Activated CD4-positive, alpha-beta T cell treated with anti-CD3 and anti-CD28 coated beads, Interleukin-2, amount 10 ng/mL, durations not matched to agents 24 days and 14 days (primary cell): ENCODE data around the gene CEP170B. TPM values are rescaled to one million over a fixed set of nuclear protein-coding genes. Genes with fewer than 3 reads are reported as not detected.

ENCODE experiments used
- DNase-seq: peaks from one replicate; pipeline ENCODE4 v3.0.0; 2022
- H3K27ac Mint-ChIP-seq: one replicate; pipeline ENCODE4 v1.8.0; 2022; ENCODE audit warnings: mild to moderate bottlenecking, mixed read lengths
- H3K27me3 Mint-ChIP-seq: one replicate; pipeline ENCODE4 v1.8.0; 2022; ENCODE audit warnings: mixed read lengths
- H3K36me3 Mint-ChIP-seq: one replicate; pipeline ENCODE4 v1.8.0; 2022; ENCODE audit warnings: low read depth, mild to moderate bottlenecking, mixed read lengths
- H3K4me1 Mint-ChIP-seq: one replicate; pipeline ENCODE4 v1.8.0; 2021; ENCODE audit warnings: mixed read lengths
- H3K4me3 Mint-ChIP-seq: one replicate; pipeline ENCODE4 v1.8.0; 2022; ENCODE audit warnings: mild to moderate bottlenecking, moderate library complexity, mixed read lengths
- H3K9me3 Mint-ChIP-seq: one replicate; pipeline ENCODE4 v1.8.0; 2021; ENCODE audit warnings: mixed read lengths
- intact Hi-C: fragments of 100-400 bp; cut with micrococcal nuclease; formaldehyde crosslinking; loops from one replicate; pipeline ENCODE4 v1.15.1; 2023
- total RNA-seq: library from RNA; stranded (reverse); gene quantifications from 2 replicates; pipeline ENCODE4 v1.2.3, GENCODE V29; 2022

CEP170B gene
- total RNA-seq, 1 donor from 2014 or later: 9.0 TPM

DNA sequence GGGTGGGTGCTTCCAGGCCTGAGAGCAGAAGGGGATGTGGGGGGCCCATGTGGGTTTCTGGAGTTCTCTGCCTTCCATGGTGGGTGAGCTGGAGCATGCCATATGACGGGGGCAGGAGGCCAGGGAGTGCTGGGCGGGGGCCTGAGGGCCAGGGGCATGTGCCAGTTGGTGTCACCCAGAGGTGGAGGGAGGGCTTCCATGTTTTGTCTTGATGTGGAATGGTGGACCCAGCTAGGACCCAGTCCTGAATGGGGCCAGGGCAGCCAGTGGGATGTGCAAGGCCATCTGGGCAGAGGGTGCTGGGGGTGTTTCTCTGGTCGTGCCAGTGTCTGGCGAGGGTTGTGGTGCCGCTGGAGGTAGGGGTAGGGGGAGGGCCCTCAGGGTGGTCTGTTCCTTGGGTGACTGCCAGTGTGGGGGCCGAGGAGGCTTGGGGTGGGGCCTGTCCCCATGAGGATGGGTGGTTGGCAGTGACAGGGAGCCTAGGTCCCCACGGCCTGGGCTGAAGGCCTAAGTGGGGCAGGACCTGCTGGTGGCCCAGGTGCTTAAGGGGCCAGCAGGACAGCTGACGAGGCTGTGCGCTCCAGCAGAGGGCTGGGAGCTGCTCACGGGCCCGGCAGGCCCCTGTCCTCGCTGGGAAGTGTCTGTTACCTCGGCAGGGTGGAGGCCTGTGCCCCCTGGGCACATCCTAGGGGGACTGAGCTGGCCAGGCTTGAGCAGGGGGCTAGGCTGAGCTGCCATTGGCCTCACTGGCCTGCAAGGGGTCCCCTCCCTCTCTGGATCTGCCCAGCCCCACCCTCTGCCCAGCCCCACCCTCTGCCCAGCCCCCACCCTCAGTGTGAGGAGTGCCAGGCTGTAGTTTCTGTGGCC lies 26.8 kb downstream of the CEP170B start:
- Mint-ChIP-seq H3K4me3 (no peak overlapping the region), H3K36me3 (no peaks in the 10 kb centered on the region), H3K4me1 (peaks cover 3% of the 10 kb centered on the region), H3K27me3 (no peaks in the 10 kb centered on the region), H3K27ac (no peak overlapping the region), H3K9me3 (peaks cover 3% of the 10 kb centered on the region)
- no peak for DNase-seq
- intact Hi-C loops: no loop called here

DNA sequence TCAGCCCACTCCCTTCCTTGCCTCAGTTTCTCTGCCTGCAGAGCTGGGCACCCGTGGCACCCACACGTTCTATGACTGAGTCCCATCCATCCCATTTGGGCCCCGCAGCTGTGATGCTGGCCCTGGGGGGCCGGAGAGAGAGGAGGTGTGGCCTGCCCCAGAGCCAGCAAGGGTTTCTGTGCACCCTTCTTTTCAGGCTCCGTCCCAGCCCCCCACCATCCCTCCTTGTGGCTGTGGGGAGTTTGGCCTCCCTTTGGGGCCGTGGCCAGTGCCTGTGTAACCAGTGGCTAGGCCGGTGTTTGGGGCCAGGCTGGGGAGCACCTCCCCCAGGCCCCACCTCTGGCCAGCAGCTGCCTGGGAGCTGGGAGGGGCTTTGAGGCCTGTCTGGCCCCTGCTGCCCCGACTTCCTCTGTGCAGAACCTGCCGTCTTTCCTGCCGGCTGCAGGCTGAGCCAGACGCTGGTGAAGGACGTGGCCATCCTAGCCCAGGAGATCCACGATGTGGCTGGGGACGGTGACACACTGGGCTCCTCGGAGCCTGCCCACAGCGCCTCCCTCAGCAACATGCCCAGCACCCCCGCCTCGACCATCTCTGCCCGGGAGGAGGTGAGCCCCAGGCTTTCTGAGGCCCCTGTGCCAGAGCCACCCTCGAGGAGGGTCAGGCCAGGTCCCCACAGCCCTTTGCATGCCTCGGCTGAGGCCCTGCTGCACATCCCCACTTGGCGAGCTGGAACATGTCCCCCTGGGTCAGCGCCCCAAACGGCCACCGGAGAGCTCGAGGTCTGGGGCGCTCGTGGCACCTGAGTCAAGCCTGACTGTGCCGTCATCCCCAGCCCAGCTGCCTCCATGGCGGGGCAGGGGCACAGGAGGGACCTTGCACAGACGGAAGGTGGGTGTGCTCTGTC lies 27.7 kb downstream of the CEP170B start:
- no peak overlapping the region for H3K27ac Mint-ChIP-seq
- peaks cover 3% of the 10 kb centered on the region for H3K9me3 Mint-ChIP-seq
- H3K36me3 Mint-ChIP-seq: no peaks in the 10 kb centered on the region
- no peak overlapping the region for H3K4me3 Mint-ChIP-seq
- no peaks in the 10 kb centered on the region for H3K27me3 Mint-ChIP-seq
- peaks cover 3% of the 10 kb centered on the region for H3K4me1 Mint-ChIP-seq
- DNase-seq: no peak
- intact Hi-C loops: no loop called here

DNA sequence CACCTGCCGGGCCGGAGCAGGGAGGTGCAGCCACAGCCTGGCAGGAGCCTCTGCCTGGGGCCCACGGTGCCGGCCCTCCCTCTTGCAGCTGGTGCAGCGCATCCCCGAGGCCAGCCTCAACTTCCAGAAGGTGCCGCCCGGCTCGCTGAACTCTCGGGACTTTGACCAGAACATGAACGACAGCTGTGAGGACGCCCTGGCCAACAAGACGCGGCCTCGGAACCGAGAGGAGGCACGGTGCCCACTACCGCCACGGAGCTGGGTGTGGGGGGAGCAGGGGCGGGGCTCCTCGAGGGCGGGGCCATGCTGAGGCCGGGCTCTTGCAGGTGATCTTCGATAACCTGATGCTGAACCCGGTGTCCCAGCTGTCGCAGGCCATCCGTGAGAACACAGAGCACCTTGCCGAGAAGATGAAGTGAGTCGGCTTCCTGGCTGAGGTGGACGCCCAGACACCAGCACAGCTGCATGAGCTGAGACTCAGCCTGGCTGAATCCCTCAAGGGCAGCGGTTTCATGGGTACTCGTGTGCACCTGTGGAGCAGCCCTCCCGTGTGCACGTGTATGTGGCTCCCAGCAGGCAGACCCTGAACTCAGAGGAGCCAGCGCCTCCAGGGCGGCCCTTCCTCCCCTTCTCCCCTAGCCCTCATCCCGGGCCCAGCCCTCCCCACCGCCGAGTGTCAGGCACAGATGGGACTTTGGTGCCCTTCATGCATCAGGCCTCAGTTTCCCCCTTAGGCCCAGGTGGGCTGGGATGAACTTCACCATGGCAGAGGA lies 28.6 kb downstream of the CEP170B start:
- Mint-ChIP-seq H3K27me3 (no peaks in the 10 kb centered on the region), H3K27ac (no peak overlapping the region), H3K4me1 (peaks cover 3% of the 10 kb centered on the region), H3K9me3 (peaks cover 3% of the 10 kb centered on the region), H3K36me3 (no peaks in the 10 kb centered on the region), H3K4me3 (no peak overlapping the region)
- intact Hi-C loops: no loop called here
- no peak for DNase-seq

DNA sequence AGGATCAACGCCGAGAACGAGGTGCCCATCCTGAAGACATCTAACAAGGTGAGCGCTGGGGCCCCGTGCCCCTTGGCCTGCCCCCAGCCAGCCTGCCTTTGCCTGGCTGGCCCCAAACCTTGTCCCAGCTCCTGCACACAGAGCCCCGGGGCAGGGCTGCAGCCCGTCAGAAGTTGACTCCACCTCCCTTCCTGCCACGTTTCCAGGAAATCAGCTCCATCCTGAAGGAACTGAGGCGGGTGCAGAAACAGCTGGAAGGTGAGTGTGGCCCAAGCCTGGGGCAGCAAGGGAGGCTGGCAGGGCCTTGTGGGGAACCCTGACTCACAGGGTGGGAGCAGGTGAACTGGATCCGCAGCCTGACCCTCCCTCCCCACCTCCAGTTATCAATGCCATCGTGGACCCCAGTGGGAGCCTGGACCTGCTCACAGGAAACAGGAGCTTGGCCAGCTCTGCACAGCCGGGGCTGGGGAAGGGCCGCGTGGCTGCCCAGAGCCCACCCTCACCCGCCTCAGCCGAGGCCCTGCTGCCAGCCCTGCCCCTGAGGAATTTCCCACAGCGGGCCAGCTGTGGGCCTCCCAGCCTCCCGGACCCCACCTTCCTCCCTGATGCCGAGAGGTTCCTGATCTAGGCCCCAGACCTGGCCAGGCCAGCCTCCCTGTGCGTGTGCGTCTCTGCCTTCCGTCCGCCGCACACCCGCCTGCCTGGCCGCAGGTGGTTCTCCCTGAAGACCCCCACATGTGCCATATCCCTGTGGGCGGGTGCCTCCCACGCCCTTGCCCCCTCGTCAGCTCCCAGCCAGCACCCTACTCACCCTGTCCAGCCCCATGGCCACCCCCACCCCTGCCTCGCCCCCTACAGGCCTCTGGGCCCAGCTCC lies 29.5 kb downstream of the CEP170B start:
- Mint-ChIP-seq H3K36me3 (no peaks in the 10 kb centered on the region), H3K4me3 (no peak overlapping the region), H3K9me3 (peaks cover 2% of the 10 kb centered on the region), H3K27me3 (no peaks in the 10 kb centered on the region), H3K4me1 (peaks cover 3% of the 10 kb centered on the region), H3K27ac (no peak overlapping the region)
- intact Hi-C loops: no loop called here
- no peak for DNase-seq

DNA sequence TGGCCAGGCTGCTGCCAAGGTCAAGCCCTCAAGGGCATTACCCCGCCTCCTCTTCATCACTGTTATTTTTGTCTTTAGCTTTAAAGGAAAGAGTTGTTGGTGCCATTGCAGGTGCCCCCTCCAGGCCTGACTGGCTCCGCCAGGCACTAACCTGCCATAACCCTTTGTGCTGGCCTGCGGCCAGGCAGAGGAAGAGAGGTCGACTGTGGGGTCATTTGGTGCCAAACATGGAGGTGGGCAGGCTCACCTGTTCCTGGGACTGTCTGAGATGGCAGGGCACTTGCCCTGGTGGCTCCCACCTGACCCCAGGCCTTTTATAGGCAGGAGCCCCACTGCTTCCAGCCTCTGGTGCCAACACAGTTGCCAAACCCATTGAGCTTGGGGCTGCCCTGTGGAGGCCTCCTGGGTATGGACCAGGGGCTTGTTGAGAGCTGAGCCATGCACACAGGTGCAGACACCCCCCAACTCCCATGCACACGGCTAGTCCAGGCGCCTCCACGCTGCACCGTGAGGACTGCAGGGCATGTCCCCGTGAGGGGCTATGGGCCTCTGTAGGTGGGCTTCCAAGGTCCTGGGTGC lies 30.2 kb downstream of the CEP170B start:
- no peaks in the 10 kb centered on the region for H3K27me3 Mint-ChIP-seq
- H3K9me3 Mint-ChIP-seq: no peaks in the 10 kb centered on the region
- no peak overlapping the region for H3K27ac Mint-ChIP-seq
- H3K4me1 Mint-ChIP-seq: peaks cover 3% of the 10 kb centered on the region
- H3K36me3 Mint-ChIP-seq: no peaks in the 10 kb centered on the region
- no peak for DNase-seq
- no peak overlapping the region for H3K4me3 Mint-ChIP-seq
- intact Hi-C loops: no loop called here

DNA sequence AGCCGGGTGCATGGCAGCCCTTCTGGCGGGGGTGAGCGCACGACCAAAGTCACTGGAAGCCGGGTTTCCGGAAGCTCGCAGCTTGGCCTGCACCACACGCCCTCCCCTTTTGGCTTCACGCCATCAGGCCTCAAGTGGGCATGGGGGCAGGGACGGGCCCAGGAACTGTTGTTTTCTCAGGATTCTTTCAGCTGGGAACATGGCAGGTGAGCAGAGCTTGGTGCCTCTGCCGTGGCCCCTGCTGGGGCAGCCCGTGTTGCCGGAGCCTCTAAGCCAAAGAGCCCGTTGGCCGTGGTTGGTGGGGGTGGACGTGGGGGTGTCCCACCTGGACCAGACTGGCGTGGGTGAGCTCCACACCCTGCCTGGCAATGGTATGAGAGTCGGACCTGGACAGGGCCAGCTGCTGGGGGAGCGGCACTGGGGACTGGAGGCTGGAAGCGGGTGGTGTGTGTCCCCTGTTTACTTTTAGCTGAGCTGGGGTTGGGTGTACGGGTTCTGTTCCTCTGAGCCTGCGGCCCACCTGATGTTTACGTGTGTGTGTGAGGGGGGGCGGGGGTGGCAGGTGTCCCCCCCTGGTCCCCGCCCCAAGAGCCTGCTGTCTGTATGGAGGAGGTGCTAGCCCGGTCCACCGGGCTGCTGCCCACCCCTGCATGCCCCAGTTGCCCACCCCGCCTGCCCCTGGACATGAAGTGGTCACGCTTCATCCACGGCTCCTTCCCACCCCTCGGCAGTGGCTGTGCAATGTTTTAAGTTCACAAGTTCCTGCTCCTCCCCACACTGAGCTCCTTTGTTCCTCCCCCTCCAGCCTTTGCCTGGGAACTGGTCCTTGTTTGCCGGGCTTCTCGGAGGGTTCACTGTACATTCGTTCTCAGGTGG lies 31.0 kb downstream of the CEP170B start:
- H3K36me3 Mint-ChIP-seq: no peaks in the 10 kb centered on the region
- intact Hi-C loops: loop anchor here (1.0 kb wide), 1 partner anchor 149 kb away; no protein-coding TSS in a partner anchor
- H3K4me3 Mint-ChIP-seq: no peak overlapping the region
- peaks cover 3% of the 10 kb centered on the region for H3K4me1 Mint-ChIP-seq
- peaks cover 1% of the 10 kb centered on the region for H3K27me3 Mint-ChIP-seq
- no peaks in the 10 kb centered on the region for H3K9me3 Mint-ChIP-seq
- peak; percentile 53 for DNase-seq
- no peak overlapping the region for H3K27ac Mint-ChIP-seq

DNA sequence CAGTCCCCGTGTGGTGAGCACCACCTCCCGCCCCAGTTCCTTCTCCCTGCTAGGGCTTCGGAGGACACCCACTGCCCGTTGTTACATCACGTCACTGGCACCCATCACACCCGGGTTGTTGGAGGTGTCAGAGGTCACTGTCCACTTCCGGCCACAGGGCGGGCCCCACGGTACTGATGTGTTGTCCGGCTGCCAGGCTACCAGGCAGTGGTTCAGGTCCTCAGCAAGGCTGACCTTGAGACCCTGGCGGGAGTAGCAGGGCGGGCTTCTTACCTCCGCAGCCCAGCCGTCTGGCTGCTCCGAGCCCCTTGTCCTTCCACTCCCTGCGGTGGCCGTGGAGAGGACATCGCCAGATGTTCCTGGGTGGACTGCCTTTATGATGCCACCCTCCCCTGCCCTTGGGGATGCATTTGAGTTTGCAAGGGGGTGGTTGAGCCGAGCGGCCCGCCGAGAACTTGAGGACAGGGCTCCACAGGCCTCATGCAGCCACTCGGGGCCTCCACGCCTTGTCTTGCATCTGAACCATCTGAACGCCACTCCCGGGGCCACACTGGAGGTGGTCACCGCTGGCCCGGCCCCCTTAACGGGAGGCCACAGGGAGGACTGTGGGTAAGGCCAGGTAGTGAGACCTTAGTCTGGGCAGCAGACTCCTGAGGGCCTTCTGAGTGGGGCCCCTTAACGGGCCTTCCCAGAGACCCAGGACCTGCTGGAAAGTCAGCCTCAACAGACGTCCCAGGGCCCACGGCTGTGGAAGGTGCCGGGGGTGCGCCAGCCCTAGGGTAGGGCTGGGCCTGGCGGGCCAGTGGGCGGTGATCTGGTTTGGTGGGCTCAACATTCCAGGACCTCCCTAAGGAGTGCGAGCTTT lies 32.5 kb downstream of the CEP170B start:
- H3K4me1 Mint-ChIP-seq: peaks cover 3% of the 10 kb centered on the region
- intact Hi-C loops: no loop called here
- no peak overlapping the region for H3K27ac Mint-ChIP-seq
- H3K4me3 Mint-ChIP-seq: no peak overlapping the region
- H3K27me3 Mint-ChIP-seq: peaks cover 8% of the 10 kb centered on the region
- no peaks in the 10 kb centered on the region for H3K36me3 Mint-ChIP-seq
- H3K9me3 Mint-ChIP-seq: no peaks in the 10 kb centered on the region
- DNase-seq: peak; percentile 50

DNA sequence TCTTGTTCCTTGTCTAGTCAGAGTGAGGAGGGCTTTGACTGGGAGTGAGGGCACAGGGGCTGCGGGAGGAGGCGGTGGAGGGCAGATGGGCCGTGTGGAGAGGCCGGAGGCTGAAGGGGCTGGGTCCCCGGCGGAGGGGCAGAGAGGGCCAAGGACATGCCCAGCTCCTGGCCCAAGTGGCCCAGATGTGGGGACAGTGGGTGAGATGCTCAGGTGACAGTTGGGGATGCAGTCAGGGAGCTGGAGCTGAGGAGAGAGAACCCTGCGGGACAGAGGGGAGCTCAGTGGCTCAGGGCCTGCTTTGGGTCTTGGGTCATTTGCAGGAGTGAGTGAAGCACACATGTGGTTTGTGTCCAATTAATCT lies 33.1 kb downstream of the CEP170B start:
- intact Hi-C loops: no loop called here
- Mint-ChIP-seq H3K4me3 (no peak overlapping the region), H3K4me1 (peaks cover 3% of the 10 kb centered on the region), H3K27ac (no peak overlapping the region), H3K27me3 (peaks cover 9% of the 10 kb centered on the region), H3K36me3 (no peaks in the 10 kb centered on the region), H3K9me3 (no peaks in the 10 kb centered on the region)
- DNase-seq: no peak

DNA sequence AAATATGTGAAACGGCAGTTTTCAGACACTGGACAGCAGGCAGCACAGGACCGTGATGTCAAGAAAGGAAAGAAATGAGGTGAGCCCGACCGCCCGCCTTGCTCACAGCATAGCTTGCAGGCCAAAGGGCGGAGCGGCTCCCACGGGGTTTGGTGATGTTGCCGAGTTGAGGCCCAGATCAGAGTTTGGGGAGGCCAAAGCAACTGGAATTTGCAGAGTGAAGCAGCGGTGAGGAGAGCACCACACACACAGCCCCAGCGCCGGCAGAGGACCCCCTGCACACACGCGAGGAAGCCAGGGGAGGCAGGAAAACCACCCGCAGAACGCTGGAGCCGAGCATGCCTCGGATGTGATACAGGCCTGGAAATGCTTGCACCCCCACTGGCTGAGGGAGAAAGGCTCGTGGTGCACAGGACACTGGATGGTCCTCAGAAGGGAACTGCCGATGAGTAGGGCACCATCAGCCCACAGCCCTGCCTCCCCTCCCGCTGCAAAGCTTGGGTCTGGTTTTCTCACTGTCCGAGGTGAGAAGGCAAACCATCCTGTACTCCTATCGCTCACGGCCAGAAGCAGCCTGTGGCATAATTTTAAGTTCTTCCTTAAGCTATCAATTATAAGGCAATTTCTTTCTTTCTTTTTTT lies 33.9 kb downstream of the CEP170B start:
- DNase-seq: no peak
- H3K27me3 Mint-ChIP-seq: peaks cover 14% of the 10 kb centered on the region
- no peaks in the 10 kb centered on the region for H3K36me3 Mint-ChIP-seq
- no peak overlapping the region for H3K27ac Mint-ChIP-seq
- H3K4me3 Mint-ChIP-seq: no peak overlapping the region
- no peaks in the 10 kb centered on the region for H3K9me3 Mint-ChIP-seq
- intact Hi-C loops: no loop called here
- peaks cover 3% of the 10 kb centered on the region for H3K4me1 Mint-ChIP-seq

DNA sequence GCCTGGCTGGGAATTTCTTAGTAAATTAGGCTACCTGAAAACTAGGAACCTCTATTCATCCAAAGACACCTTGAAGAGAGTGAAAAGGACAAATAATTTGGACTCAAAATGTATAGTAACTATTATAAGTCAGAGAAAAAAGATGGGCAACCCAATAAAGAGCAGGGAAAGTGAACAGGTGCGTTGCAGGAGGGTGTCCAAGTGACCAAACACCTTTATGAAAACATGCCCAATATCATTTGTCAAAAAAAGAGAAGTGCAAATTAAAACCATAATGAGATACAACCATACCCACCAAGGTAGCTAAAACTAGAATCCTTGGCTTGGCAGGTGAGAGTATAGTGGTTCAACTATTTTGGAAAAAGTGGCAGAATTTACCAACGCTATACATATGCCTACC lies 34.7 kb downstream of the CEP170B start:
- no peak for DNase-seq
- Mint-ChIP-seq H3K36me3 (no peaks in the 10 kb centered on the region), H3K4me1 (peaks cover 3% of the 10 kb centered on the region), H3K27ac (no peak overlapping the region), H3K9me3 (no peaks in the 10 kb centered on the region), H3K4me3 (no peak overlapping the region), H3K27me3 (peaks cover 20% of the 10 kb centered on the region)
- intact Hi-C loops: no loop called here
